ENCODE data around the gene SEC63.
"Not testable (repeated sequence)": the region's sequence is repeated elsewhere in the genome, so short reads cannot be mapped to it uniquely, and the experiment has no call there.

SEC63 gene

GRCh38 chr6:107860963-107861362, 97.0 kb downstream of the SEC63 start:
- not testable (repeated sequence) for DNase-seq (ENCODE audit: low read depth)

- DNase-seq (ENCODE audit: low read depth), result not testable (repeated sequence)
Observed at GRCh38 chr6:107860144-107860543, 97.9 kb downstream of the SEC63 start.

- no peak for DNase-seq (ENCODE audit: low read depth)
Observed at GRCh38 chr6:107853230-107853629, 104.8 kb downstream of the SEC63 start.

- DNase-seq (ENCODE audit: low read depth), result no peak
Observed at GRCh38 chr6:107849325-107849724, 108.7 kb downstream of the SEC63 start.

- DNase-seq (ENCODE audit: low read depth), result peak; percentile 63
Observed at GRCh38 chr6:107847844-107848802, 109.9 kb downstream of the SEC63 start.

GRCh38 chr6:107846262-107846795, 111.7 kb downstream of the SEC63 start:
- no peak for DNase-seq (ENCODE audit: low read depth)

- no peak for DNase-seq (ENCODE audit: low read depth)
Observed at GRCh38 chr6:107845777-107846176, 112.2 kb downstream of the SEC63 start.

- no peak for DNase-seq (ENCODE audit: low read depth)
Observed at GRCh38 chr6:107843400-107843799, 114.6 kb downstream of the SEC63 start.

- DNase-seq (ENCODE audit: low read depth), result no peak
Observed at GRCh38 chr6:107841275-107841670, 116.7 kb downstream of the SEC63 start.

GRCh38 chr6:107840636-107841274, 117.3 kb downstream of the SEC63 start:
- DNase-seq (ENCODE audit: low read depth), result no peak

- DNase-seq (ENCODE audit: low read depth), result no peak
Observed at GRCh38 chr6:107833136-107833535, 124.9 kb downstream of the SEC63 start.

- no peak for DNase-seq (ENCODE audit: low read depth)
Observed at GRCh38 chr6:107832151-107833056, 125.6 kb downstream of the SEC63 start.

- DNase-seq (ENCODE audit: low read depth), result no peak
Observed at GRCh38 chr6:107830060-107830459, 127.9 kb downstream of the SEC63 start.

- DNase-seq (ENCODE audit: low read depth), result no peak
Observed at GRCh38 chr6:107827541-107827940, 130.5 kb downstream of the SEC63 start.

GRCh38 chr6:107823047-107823557, 134.9 kb downstream of the SEC63 start:
- DNase-seq (ENCODE audit: low read depth), result peak; percentile 33

GRCh38 chr6:107822176-107823046, 135.6 kb downstream of the SEC63 start:
- peak; percentile 45 for DNase-seq (ENCODE audit: low read depth)

- no peak for DNase-seq (ENCODE audit: low read depth)
Observed at GRCh38 chr6:107821591-107821990, 136.4 kb downstream of the SEC63 start.

- no peak for DNase-seq (ENCODE audit: low read depth)
Observed at GRCh38 chr6:107820338-107821261, 137.4 kb downstream of the SEC63 start.

GRCh38 chr6:107819964-107820337, 138.1 kb downstream of the SEC63 start:
- DNase-seq (ENCODE audit: low read depth), result no peak

- DNase-seq (ENCODE audit: low read depth), result no peak
Observed at GRCh38 chr6:107819217-107819616, 138.8 kb downstream of the SEC63 start.

Measured in activated gamma-delta T cell treated with anti-CD3 and anti-CD28 coated beads, Interleukin-2, amount 50 U/mL, for 16 hours (primary cell).